SK-MEL-5 (cell line): ENCODE measurements around the gene RFTN1. TPM values are rescaled to one million over a fixed set of nuclear protein-coding genes. Genes with fewer than 3 reads are reported as not detected.

Source experiments
- DNase-seq: peaks from one replicate; pipeline ENCODE4 v3.0.0-alpha.2; 2016; ENCODE audit warnings: low read depth, low spot score
- in situ Hi-C: cut with HindIII; loops from 2 replicates; pipeline ENCODE4 v1.10.0; 2016; ENCODE audit warnings: low sequenced_read_pairs, high pct_unique_total_duplicates, low pct_unique_long_range_greater_than_20kb
- total RNA-seq: library from RNA; depleted of rRNA; stranded (reverse); fragments of >200 nt; shearing (Covaris generic); gene quantifications from 2 replicates; pipeline ENCODE4 v1.2.3, GENCODE V29; 2014

Gene RFTN1
- total RNA-seq, 1 experiment from 2014 or later = 1.8 TPM

- DNase-seq = no peak
- in situ Hi-C loops = no loop called here
Observed at GRCh38 chr3:16481546-16481897, 32.0 kb downstream of the RFTN1 start.

GRCh38 chr3:16480861-16481545, 32.5 kb downstream of the RFTN1 start:
- DNase-seq = no peak
- in situ Hi-C loops = no loop called here

- no peak for DNase-seq
- in situ Hi-C loops = no loop called here
Observed at GRCh38 chr3:16478516-16478915, 35.0 kb downstream of the RFTN1 start.

GRCh38 chr3:16477521-16477920, 36.0 kb downstream of the RFTN1 start:
- in situ Hi-C loops = no loop called here
- DNase-seq = no peak

GRCh38 chr3:16477056-16477455, 36.4 kb downstream of the RFTN1 start:
- in situ Hi-C loops = no loop called here
- DNase-seq = no peak

- in situ Hi-C loops = no loop called here
- DNase-seq = no peak
Observed at GRCh38 chr3:16476636-16477035, 36.9 kb downstream of the RFTN1 start.

GRCh38 chr3:16475766-16476165, 37.7 kb downstream of the RFTN1 start:
- in situ Hi-C loops = no loop called here
- DNase-seq = no peak

GRCh38 chr3:16474920-16475319, 38.6 kb downstream of the RFTN1 start:
- DNase-seq = no peak
- in situ Hi-C loops = no loop called here

GRCh38 chr3:16474216-16474615, 39.3 kb downstream of the RFTN1 start:
- in situ Hi-C loops = no loop called here
- no peak for DNase-seq

- in situ Hi-C loops = no loop called here
- no peak for DNase-seq
Observed at GRCh38 chr3:16472593-16472992, 40.9 kb downstream of the RFTN1 start.

GRCh38 chr3:16471897-16472296, 41.6 kb downstream of the RFTN1 start:
- DNase-seq = no peak
- in situ Hi-C loops = no loop called here

GRCh38 chr3:16470590-16470989, 42.9 kb downstream of the RFTN1 start:
- DNase-seq = no peak
- in situ Hi-C loops = no loop called here

GRCh38 chr3:16468336-16469098, 45.0 kb downstream of the RFTN1 start:
- in situ Hi-C loops = no loop called here
- no peak for DNase-seq

GRCh38 chr3:16468002-16468335, 45.5 kb downstream of the RFTN1 start:
- in situ Hi-C loops = no loop called here

GRCh38 chr3:16467393-16467792, 46.1 kb downstream of the RFTN1 start:
- DNase-seq = no peak
- in situ Hi-C loops = no loop called here

More at GRCh38 chr3:16468002-16468335, 45.5 kb downstream of the RFTN1 start:
- DNase-seq = no peak

- in situ Hi-C loops = no loop called here
- no peak for DNase-seq
Observed at GRCh38 chr3:16466822-16467221, 46.7 kb downstream of the RFTN1 start.

- in situ Hi-C loops = no loop called here
- DNase-seq = no peak
Observed at GRCh38 chr3:16464511-16465148, 48.9 kb downstream of the RFTN1 start.

- DNase-seq = no peak
- in situ Hi-C loops = no loop called here
Observed at GRCh38 chr3:16463914-16464313, 49.6 kb downstream of the RFTN1 start.

GRCh38 chr3:16463119-16463518, 50.4 kb downstream of the RFTN1 start:
- no peak for DNase-seq
- in situ Hi-C loops = no loop called here
